Neutrophil (primary cell): ENCODE data around the gene SLC25A21.

ENCODE experiments used
- H3K27ac ChIP-seq: fragments of 200-600 bp; sonication (generic); 2 replicates; pipeline ENCODE4 v1.5.1; 2016; ENCODE audit warnings: mild to moderate bottlenecking, moderate library complexity
- H3K27me3 ChIP-seq: fragments of 200-600 bp; sonication (generic); 2 replicates; pipeline ENCODE4 v1.6.0; 2016; ENCODE audit warnings: mild to moderate bottlenecking
- H3K36me3 ChIP-seq: fragments of 200-600 bp; sonication (generic); 2 replicates; pipeline ENCODE4 v1.5.1; 2017
- H3K4me1 ChIP-seq, 2 experiments: fragments of 200-600 bp in 1 of 2; sonication (generic) in 1 of 2; 1 replicate in 1 of 2; 2 replicates in 1 of 2; pipeline versions ENCODE4 v1.5.1 to v1.6.1; 2013 to 2016; ENCODE audit warnings: low read depth in 1 of 2, low read length in 1 of 2, mild to moderate bottlenecking in 1 of 2, moderate library complexity in 1 of 2; ENCODE audit not compliant: control insufficient read depth in 1 of 2, insufficient read depth in 1 of 2
- H3K4me3 ChIP-seq, 2 experiments: fragments of 200-600 bp in 1 of 2; sonication (generic) in 1 of 2; 1 replicate in 1 of 2; 2 replicates in 1 of 2; pipeline ENCODE4 v1.5.1; 2013 to 2016; ENCODE audit warnings: low read depth in 1 of 2, low read length in 1 of 2, mild to moderate bottlenecking in 1 of 2, moderate library complexity in 1 of 2
- H3K9me3 ChIP-seq: fragments of 200-600 bp; sonication (generic); 2 replicates; pipeline ENCODE4 v1.5.1; 2016
- TF ChIP-seq, protein P1 (sequence below): fragments of 200-600 bp; sonication (generic); IDR thresholded peaks from 2 replicates; pipeline ENCODE4 v1.5.1; 2016; ENCODE audit warnings: antibody characterized with exemption

The SLC25A21 gene

DNA sequence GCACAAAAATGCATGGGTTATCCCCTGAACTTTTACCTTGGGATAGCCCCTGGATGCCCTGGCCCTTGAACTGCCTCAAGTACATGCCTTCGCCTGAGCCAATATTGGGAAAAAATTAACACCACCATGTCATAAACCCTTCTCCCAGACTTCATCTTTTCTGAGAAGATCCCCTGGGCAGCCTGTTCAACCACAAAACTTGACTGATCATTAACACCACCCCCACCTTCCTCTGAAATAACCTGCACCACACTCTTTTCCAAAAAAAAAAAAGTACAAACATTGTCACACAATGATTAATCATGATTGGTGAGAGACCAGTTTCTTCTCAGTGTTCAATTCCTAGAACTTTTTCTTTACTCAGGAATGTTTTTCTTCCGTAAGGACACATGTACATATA, 292.8 kb downstream of the SLC25A21 start:
- Histone ChIP-seq H3K27me3 (no peaks in the 10 kb centered on the region), H3K36me3 (no peaks in the 10 kb centered on the region), H3K9me3 (no peaks in the 10 kb centered on the region), H3K4me1 (no peaks in the 10 kb centered on the region), H3K4me3 (no peak overlapping the region), H3K27ac (no peak overlapping the region)
- TF ChIP-seq, protein P1, sequence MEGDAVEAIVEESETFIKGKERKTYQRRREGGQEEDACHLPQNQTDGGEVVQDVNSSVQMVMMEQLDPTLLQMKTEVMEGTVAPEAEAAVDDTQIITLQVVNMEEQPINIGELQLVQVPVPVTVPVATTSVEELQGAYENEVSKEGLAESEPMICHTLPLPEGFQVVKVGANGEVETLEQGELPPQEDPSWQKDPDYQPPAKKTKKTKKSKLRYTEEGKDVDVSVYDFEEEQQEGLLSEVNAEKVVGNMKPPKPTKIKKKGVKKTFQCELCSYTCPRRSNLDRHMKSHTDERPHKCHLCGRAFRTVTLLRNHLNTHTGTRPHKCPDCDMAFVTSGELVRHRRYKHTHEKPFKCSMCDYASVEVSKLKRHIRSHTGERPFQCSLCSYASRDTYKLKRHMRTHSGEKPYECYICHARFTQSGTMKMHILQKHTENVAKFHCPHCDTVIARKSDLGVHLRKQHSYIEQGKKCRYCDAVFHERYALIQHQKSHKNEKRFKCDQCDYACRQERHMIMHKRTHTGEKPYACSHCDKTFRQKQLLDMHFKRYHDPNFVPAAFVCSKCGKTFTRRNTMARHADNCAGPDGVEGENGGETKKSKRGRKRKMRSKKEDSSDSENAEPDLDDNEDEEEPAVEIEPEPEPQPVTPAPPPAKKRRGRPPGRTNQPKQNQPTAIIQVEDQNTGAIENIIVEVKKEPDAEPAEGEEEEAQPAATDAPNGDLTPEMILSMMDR, result no peak

DNA sequence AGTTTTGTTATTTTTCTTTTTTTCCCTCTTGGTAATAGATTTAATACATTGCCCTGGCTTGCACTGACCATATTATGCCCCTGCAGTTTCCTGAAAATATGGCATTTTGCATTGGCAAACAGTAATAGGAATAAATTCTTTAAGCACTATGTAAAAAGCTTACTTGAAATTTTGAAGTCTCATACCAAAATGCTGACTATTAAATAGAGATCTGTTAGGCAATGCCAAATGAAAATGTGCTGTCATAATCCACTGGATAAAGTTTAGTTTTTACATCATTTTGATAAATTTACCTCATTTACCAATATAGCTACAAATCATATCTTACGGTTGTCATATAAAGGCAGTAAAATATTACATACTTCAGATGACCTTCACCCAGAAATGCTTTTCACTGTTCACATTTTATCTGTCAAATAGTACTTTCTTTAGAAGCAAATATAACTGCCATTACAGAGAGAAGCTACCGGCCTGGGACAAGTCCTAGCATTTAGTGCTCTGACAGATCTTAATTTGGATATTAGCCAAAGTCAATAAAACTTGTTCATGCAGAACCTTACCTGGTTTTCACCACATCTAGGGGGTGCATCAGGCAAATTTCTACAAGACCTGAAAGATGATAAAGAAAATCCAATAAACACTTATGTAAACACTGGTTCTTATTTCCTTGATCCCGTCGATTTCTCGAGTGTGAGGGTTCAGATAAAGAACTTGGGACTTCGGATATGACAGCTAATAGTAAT, 297.8 kb downstream of the SLC25A21 start:
- Histone ChIP-seq H3K9me3 (no peaks in the 10 kb centered on the region), H3K27me3 (no peaks in the 10 kb centered on the region), H3K4me3 (no peak overlapping the region), H3K27ac (no peak overlapping the region), H3K4me1 (no peaks in the 10 kb centered on the region), H3K36me3 (no peaks in the 10 kb centered on the region)
- TF ChIP-seq, protein P1, result no peak

DNA sequence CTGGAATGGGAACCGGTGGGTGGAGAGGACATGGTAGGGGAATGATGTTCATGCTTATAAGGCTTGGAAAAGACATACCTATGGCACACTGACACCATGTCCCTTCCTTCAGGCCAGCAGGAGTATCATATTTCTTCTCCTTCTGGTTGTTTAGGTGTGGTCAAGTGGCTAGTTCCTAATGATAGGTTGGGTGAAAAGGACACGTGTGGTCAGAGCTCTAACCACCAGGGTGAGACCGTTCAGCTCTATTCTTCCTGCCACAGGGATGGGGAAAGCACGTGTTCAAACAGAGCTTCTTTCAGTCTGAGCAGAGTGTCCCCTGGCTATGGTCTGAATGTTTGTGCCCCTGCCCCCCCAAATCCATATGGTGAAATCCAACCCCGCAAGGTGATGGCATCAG, 301.6 kb downstream of the SLC25A21 start:
- Histone ChIP-seq H3K9me3 (no peaks in the 10 kb centered on the region), H3K27ac (no peak overlapping the region), H3K4me1 (no peaks in the 10 kb centered on the region), H3K36me3 (no peaks in the 10 kb centered on the region), H3K27me3 (no peaks in the 10 kb centered on the region), H3K4me3 (no peak overlapping the region)
- TF ChIP-seq, protein P1, result no peak

DNA sequence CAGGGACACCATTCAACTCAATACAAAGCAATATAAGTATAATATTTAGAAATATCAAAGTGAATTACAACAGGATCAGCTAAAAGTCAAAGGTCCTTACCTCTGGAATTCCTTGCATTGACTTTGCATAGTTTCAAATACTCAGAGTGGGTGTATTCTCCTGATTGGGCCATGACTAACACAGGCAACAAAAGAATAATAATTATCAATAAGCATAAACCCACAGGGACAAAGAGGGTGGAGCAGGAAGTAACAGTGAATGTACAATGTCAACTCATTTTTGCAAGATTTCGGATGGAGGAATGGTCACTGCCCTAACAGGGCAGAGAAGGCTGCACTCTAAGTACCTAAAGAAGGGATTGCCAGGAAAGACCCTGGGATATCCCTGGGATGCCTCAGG, 303.3 kb downstream of the SLC25A21 start:
- H3K27ac ChIP-seq, result no peak overlapping the region
- TF ChIP-seq, protein P1, result no peak
- no peak overlapping the region for H3K4me3 ChIP-seq

DNA sequence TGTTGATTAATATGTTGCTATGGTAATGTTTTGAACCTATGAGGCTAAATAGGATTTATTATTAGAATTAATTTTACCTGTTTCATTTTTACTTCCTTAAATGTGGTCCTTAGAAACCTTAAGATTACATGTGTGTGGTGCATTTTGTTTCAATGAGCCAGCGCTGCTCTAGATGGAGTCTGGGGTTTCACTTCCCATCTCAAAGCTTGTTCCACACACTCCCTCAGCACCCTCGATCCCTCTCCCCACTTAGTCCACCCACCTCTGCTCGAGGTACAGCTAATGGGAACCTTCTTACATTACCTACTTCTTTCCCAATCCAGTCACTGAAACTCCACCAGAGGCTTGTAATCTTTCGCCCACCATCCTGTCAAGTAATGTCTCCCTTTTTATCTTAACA, 305.5 kb downstream of the SLC25A21 start:
- TF ChIP-seq, protein P1, result no peak
- no peaks in the 10 kb centered on the region for H3K9me3 ChIP-seq
- H3K4me3 ChIP-seq, result no peak overlapping the region
- H3K27ac ChIP-seq, result no peak overlapping the region
- no peaks in the 10 kb centered on the region for H3K27me3 ChIP-seq
- no peaks in the 10 kb centered on the region for H3K36me3 ChIP-seq
- no peaks in the 10 kb centered on the region for H3K4me1 ChIP-seq

More for the DNA sequence above, 303.3 kb downstream of the SLC25A21 start:
- Histone ChIP-seq H3K4me1 (no peaks in the 10 kb centered on the region), H3K9me3 (no peaks in the 10 kb centered on the region), H3K36me3 (no peaks in the 10 kb centered on the region), H3K27me3 (no peaks in the 10 kb centered on the region)
